Superior temporal gyrus (tissue), 1 donor: ENCODE measurements around the gene CADM4.
"Not testable (repeated sequence)": the region's sequence is repeated elsewhere in the genome, so short reads cannot be mapped to it uniquely, and the experiment has no call there.

ENCODE experiments used
- DNase-seq: peaks from one replicate; pipeline ENCODE4 v3.0.0-alpha.2; 2016; ENCODE audit errors: extremely low spot score

The CADM4 gene

GRCh38 chr19:43664018-43664417, 24.4 kb upstream of the CADM4 start:
- no peak for DNase-seq

- DNase-seq = no peak
Observed at GRCh38 chr19:43662487-43662886, 22.8 kb upstream of the CADM4 start.

- no peak for DNase-seq
Observed at GRCh38 chr19:43660971-43661360, 21.3 kb upstream of the CADM4 start.

- no peak for DNase-seq
Observed at GRCh38 chr19:43660301-43660970, 20.8 kb upstream of the CADM4 start.

DNA sequence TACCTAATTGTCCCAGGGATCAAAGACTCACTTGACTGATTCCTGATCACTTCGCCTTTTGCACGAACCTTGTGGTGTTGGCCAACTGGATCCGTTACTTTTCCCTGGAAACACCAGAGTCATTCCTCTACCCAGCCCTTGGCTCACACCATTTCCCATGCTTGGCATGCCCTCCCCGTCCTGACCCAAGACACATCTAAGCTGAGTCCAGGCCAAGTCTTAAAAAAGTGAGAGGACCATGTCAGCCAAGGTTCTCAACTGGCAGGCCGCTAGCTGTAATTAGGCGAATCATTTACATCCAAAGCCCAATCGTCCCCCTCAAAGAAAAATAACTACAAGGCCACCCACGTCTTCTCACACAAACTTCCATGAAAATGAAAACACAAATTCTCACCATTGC, 18.8 kb upstream of the CADM4 start:
- DNase-seq = no peak

DNA sequence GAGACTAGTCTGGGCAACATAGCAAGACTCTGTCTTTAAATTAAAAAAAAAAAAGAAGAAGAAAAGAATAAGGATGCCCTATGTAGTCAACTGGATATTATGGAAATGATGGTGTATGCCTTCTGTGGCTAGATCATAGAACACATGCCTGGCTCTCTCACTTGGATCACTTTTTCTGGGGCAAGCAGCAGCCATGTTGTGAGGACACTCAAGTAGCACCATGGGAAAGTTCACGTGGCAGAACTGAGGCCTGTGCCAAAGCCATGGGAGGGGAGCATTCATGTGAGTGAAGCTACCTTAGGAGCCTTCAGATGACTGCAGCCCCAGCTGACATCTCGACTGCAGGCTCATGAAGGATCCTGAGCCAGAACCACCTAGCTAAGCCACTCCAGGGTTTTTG, 18.4 kb upstream of the CADM4 start:
- no peak for DNase-seq

- DNase-seq = no peak
Observed at GRCh38 chr19:43656436-43656835, 16.8 kb upstream of the CADM4 start.

DNA sequence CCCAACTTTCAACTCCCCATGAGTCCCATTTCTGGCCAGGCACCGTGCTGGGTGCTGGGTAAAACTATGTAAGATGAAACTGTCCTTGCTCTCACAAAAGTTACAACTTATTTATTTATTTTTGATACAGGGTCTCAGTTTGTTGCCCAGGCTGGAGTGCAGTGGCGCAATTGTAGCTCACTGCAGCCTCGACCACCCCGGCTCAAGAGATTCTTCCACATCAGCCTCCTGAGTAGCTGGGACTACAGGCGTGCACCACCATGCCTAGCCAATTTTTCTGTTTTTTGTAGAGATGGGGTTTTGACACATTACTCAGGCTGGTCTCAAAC, 12.9 kb upstream of the CADM4 start:
- DNase-seq = no peak

DNA sequence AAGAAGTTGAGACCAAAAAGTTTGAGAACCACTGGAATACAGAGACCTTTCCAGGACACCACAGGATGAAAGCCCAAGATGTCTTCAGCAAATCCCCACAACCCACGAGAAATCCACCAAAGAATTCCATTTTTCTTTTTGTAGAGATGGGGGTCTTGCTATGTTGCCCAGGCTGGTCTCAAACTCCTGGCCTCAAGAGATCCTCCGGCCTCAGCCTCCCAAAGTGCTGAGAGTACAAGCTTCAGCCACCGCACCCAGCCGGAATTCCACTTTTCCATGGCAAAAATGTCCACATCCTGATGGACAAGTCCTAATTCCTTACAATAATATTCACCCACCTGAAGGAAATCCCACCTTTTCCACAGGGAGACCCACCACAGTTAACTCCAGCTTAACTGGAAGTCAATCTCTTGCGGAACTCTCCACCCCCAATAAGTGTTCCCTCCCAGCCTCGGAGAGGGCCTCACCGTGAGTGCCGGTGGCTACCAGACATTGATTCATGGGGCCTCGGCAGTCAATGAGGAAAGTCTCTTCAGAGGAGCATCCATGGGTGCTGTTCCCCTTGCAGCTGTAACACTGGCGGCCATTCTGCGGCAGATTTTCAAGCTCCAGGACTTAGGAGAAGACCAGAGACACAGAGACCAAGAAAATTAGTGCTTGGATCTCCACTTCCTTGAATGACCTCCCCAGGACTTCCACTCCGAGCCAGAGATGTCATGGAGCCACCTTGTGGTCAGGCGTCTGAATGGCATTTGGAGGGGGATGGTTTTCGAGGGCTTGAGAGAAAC, 12.3 kb upstream of the CADM4 start:
- DNase-seq = peak; percentile 90

DNA sequence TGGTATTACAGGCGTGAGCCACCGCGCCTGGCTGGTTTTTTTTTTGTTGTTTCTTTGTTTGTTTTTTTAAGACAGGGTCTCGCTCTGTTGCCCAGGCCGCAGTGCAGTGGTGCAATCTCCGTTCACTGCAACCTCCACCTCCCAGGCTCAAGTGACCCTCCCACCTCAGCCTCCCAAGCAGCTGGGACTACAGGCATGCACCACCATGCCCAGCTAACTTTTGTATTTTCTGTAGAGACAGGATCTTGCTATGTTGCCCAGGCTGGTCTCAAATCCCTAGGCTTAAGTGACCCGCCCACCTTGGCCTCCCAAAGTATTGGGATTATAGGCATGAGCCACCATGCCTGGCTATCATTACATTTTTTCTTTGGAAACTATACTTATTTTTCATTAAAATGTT, 10.6 kb upstream of the CADM4 start:
- not testable (repeated sequence) for DNase-seq

DNA sequence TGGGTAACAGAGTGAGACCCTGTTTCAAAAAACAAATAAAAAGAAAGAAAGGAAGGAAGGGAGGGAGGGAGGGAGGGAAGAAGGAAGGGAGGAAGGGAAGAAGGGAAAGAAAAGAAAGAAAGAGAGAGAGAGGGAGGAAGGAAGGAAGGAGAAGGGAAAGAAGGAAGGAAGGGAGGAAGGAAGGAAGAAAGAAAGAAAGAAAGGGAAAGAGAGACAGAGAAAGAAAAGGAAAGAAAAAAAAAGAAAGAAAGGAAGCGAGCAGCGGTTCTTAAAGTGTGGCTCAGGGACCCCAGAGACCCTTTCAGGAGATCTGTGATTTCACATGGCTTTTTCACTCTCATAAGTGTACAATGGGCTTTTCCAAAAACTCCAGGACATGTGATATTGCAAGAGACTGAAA, 9.9 kb upstream of the CADM4 start:
- no peak for DNase-seq

DNA sequence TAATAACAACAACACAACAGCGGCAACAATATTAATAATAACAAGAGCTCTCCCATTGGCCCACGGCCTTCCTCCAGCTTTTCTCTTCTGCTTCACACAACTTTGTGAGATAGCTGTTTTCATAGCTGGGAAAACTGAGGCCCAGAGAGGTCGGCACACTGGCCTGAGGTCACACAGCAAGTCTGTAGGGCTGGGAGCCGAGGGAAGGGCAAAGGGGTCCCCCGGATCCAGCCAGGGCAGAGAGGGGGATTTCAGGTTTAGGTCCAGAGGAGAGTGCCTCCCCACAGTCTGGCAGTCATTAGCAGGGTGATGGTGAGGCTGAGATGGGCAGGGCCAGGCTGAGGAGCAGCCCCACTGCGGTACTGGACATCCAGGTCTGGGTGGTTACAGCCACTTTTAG, 9.0 kb upstream of the CADM4 start:
- DNase-seq = no peak

GRCh38 chr19:43644181-43644580, 4.5 kb upstream of the CADM4 start:
- no peak for DNase-seq

GRCh38 chr19:43643326-43643725, 3.7 kb upstream of the CADM4 start:
- no peak for DNase-seq

- no peak for DNase-seq
Observed at GRCh38 chr19:43642531-43642930, 2.9 kb upstream of the CADM4 start.

DNA sequence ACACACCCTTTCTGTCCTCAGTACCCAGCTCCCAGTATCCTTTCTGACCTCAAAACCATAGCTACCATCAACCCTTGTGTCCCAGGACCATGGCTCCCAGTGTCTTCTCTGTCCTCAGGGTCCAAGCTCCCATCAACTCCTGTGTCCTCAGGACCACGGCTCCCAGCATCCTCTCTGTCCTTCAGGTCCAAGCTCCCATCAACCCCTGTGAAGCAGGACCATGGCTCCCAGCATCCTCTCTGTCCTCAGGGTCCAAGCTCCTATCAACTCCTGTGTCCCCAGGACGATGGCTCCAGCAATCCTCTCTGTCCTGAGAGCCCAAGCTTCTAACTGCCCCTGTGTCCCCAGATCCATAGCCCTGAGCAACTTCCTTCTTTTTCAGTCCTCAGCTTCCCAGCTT, 1.7 kb upstream of the CADM4 start:
- DNase-seq = no peak

DNA sequence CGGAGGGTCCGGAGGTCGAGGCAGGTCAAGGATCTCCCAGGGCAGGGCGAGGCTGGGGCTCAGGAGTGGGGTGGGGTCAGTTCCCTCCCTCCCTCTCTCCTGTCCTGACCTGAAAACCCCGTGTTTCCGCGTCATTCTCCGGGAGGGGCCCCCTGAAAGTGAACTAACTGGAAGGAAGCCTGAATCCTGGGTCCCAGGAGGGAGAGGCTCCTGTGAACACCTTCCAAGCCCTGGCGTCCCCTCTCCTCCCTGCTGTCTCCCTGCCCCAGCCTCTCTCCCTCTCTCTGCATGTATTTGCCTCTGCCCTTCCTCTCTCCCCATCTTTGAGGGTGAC, 741 bp upstream of the CADM4 start:
- DNase-seq = no peak

- DNase-seq = no peak
Observed at GRCh38 chr19:43638995-43639518, 593 bp downstream of the CADM4 start.

DNA sequence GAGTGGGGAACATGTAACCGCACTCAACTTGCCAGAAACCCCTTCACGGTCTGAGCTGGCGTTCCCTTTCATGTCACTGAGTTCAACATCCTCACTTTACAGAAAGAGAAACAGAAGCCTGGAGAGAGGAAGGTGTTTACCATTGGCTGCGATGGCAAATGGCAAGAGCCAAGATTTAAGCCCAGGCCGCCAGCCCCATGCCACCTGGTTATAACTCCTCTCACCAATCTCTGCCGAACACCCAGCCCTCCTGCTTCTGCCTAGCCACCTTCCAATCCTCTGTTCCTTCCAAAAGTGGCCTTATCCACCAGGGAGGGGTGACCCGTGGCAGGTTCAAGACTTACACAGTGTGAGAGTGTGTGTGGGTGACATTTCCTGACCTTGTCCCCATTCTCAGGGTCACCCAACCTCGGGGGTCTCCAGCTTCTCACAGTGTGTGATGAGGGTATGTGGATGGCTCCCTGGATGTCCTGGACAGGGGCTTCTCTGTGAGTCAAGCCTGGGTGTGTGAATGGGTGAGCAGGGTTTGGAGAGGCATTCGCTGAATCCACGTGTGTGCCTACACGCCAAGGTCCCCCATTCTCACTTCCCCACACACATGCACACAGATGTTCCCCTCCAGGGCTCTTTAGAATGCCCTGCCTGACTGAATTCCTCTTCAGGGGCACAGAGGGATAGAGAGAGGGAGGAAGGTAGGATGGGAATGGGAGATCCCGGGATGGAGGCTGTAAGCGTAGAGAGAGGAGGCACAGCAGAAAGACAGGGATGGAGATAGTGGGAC, 1.2 kb downstream of the CADM4 start:
- DNase-seq = no peak

DNA sequence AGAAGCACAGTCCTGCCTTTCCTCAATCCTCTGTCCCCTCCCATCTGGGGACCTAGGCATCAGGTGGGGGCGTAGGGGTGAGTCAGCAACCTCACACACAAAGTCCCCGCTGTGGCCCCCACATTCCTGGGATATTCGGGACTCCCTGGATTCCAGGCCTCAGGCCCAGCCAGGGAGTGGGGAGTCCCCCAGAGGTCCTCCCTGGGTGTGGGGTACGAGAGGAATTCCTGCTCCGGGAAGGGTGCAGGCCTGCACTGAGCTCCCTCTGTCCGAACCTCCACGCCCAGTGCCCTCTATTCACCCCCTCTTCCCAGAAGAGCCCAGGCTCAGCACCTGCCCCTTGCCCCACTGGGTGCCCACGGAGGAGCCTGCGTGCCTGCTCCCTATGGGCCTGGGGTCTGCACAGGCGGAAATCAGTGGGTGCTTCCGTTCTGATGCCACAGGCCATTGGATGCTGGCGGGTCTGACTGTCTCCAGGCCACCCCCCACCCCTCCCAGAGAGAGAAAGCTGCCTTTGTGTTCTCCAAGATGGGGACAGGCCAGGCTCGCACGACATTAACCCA, 3.4 kb downstream of the CADM4 start:
- peak; percentile 70 for DNase-seq

DNA sequence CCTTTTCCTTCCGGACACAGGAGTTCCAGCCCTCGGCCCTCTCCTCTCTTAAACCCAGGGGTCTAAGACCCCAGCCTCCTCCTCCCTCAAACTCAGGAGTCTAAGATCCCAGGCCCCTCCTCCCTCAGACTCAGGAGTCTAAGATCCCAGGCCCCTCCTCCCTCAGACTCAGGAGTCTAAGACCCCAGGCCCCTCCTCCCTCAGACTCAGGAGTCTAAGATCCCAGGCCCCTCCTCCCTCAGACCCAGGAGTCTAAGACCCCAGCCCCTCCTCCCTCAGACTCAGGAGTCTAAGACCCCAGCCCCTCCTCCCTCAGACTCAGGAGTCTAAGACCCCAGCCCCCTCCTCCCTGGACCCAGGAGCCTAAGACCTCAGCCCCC, 4.1 kb downstream of the CADM4 start:
- DNase-seq = not testable (repeated sequence)

- DNase-seq = peak; percentile 81
Observed at GRCh38 chr19:43634872-43635560, 4.6 kb downstream of the CADM4 start.
